ENCODE data around the gene GADD45GIP1.
"Not testable (repeated sequence)": the region's sequence is repeated elsewhere in the genome, so short reads cannot be mapped to it uniquely, and the experiment has no call there.

GADD45GIP1 gene

GRCh38 chr19:12954612-12954962, 2.4 kb downstream of the GADD45GIP1 start:
- H3K4me3 ChIP-seq (ENCODE audit: low read depth, low read length): no peak overlapping the region
- no peak for TF ChIP-seq CTCF (IDR thresholded peaks at IDR 0.05; ENCODE audit: borderline replicate concordance, insufficient read depth, low read depth, low read length)

- no peak overlapping the region for H3K4me3 ChIP-seq (ENCODE audit: low read depth, low read length)
- TF ChIP-seq CTCF (IDR thresholded peaks at IDR 0.05; ENCODE audit: borderline replicate concordance, insufficient read depth, low read depth, low read length): no peak
Measured at GRCh38 chr19:12953799-12954611, 3.0 kb downstream of the GADD45GIP1 start.

- TF ChIP-seq CTCF (IDR thresholded peaks at IDR 0.05; ENCODE audit: borderline replicate concordance, insufficient read depth, low read depth, low read length): no peak
- H3K4me3 ChIP-seq (ENCODE audit: low read depth, low read length): no peak overlapping the region
Measured at GRCh38 chr19:12953138-12953798, 3.8 kb downstream of the GADD45GIP1 start.

GRCh38 chr19:12952488-12953137, 4.4 kb downstream of the GADD45GIP1 start:
- no peak for TF ChIP-seq CTCF (IDR thresholded peaks at IDR 0.05; ENCODE audit: borderline replicate concordance, insufficient read depth, low read depth, low read length)
- H3K4me3 ChIP-seq (ENCODE audit: low read depth, low read length): no peak overlapping the region

- not testable (repeated sequence) for H3K4me3 ChIP-seq (ENCODE audit: low read depth, low read length)
Measured at GRCh38 chr19:12952050-12952449, 5.0 kb downstream of the GADD45GIP1 start.

- no peak for TF ChIP-seq CTCF (IDR thresholded peaks at IDR 0.05; ENCODE audit: borderline replicate concordance, insufficient read depth, low read depth, low read length)
- no peak overlapping the region for H3K4me3 ChIP-seq (ENCODE audit: low read depth, low read length)
Measured at GRCh38 chr19:12949363-12950283, 7.4 kb downstream of the GADD45GIP1 start.

Measured in GM12875 (cell line).